Kidney (tissue), 14 donors: ENCODE data around the gene ARID5A. TPM values are rescaled to one million over a fixed set of nuclear protein-coding genes. Genes with fewer than 3 reads are reported as not detected.

Experiments
- DNase-seq, 5 donors: peaks; one replicate each; pipeline ENCODE4 v3.0.0-alpha.2; 2013 to 2020
- FAIRE-seq: peaks from 2 replicates; lab custom pipeline; 2012; peaks lifted over from hg19 to GRCh38; lab: Jason Lieb, UNC
- H3K27ac ChIP-seq, 2 donors: one replicate each; pipeline ENCODE4 v1.7.0; 2013; ENCODE audit warnings: low read depth in 2 of 2, low read length in 2 of 2, inconsistent platforms in 1 of 2
- H3K27me3 ChIP-seq: one replicate; pipeline ENCODE4 v1.7.1; 2013; ENCODE audit warnings: low read length, inconsistent platforms; ENCODE audit not compliant: control insufficient read depth, insufficient read depth
- H3K36me3 ChIP-seq, 3 donors: one replicate each; pipeline versions ENCODE4 v1.7.0 to v1.7.1; 2013; ENCODE audit warnings: low read length in 3 of 3, control low read depth in 1 of 3, inconsistent platforms in 1 of 3; ENCODE audit not compliant: insufficient read depth in 3 of 3, control insufficient read depth in 2 of 3
- H3K4me1 ChIP-seq, 3 donors: one replicate each; pipeline versions ENCODE4 v1.7.0 to v1.7.1; 2013; ENCODE audit warnings: low read length in 3 of 3, inconsistent platforms in 1 of 3, low read depth in 1 of 3; ENCODE audit not compliant: control insufficient read depth in 2 of 3, insufficient read depth in 2 of 3
- H3K4me3 ChIP-seq, 3 donors: one replicate each; pipeline versions ENCODE4 v1.7.0 to v1.8.1; 2013; ENCODE audit warnings: low read length in 3 of 3, control low read depth in 1 of 3, inconsistent platforms in 1 of 3
- H3K9ac ChIP-seq, 3 donors: one replicate each; pipeline versions ENCODE4 v1.7.0 to v1.7.1; 2013; ENCODE audit warnings: low read length in 3 of 3, control low read depth in 1 of 3, inconsistent platforms in 1 of 3
- H3K9me3 ChIP-seq, 3 donors: one replicate each; pipeline versions ENCODE4 v1.7.0 to v1.7.1; 2013; ENCODE audit warnings: low read length in 3 of 3, control low read depth in 1 of 3, inconsistent platforms in 1 of 3; ENCODE audit not compliant: control insufficient read depth in 2 of 3, insufficient read depth in 1 of 3
- intact Hi-C: fragments of 100-400 bp; cut with DNase I; formaldehyde crosslinking; loops from one replicate; pipeline ENCODE4 v1.11.1; 2022
- polyA plus RNA-seq: library from polyadenylated mRNA; stranded (reverse); fragments of 350-450 nt; fragmentation: Illumina TruSeq; extraction: RNeasy Lipid Tissue Mini Kit (QIAGEN cat#74804); gene quantifications from one replicate; pipeline ENCODE4 v1.2.3, GENCODE V29; 2014; ENCODE audit warnings: low read depth, low replicate concordance; ENCODE audit not compliant: insufficient read depth
- total RNA-seq: library from RNA; stranded (reverse); fragmentation: NEBNext Ultra II Directional; extraction: Animal tissue kit (Norgen Biotek cat#: 25700); gene quantifications from one replicate; pipeline ENCODE4 v1.2.1, GENCODE V29; 2021
- TF ChIP-seq, protein P1 (sequence below): IDR thresholded peaks from 3 replicates; pipeline ENCODE4 v1.5.1; 2012; ENCODE audit warnings: mild to moderate bottlenecking, moderate library complexity, borderline replicate concordance; ENCODE audit not compliant: insufficient read depth; ENCODE audit errors: extremely low read depth
- donor health status: control.
- donor health status: control.
- donor health status: control.
- donor health status: control.
- donor health status: control.
- donor health status: DM: yes; HTN: yes; CAD: no.
- donor health status: Normal renal cell carcinoma (clear cell type).

Gene ARID5A
- total and polyA plus RNA-seq, 2 donors from 2014 or later: 8.6 to 26.3 TPM

DNA sequence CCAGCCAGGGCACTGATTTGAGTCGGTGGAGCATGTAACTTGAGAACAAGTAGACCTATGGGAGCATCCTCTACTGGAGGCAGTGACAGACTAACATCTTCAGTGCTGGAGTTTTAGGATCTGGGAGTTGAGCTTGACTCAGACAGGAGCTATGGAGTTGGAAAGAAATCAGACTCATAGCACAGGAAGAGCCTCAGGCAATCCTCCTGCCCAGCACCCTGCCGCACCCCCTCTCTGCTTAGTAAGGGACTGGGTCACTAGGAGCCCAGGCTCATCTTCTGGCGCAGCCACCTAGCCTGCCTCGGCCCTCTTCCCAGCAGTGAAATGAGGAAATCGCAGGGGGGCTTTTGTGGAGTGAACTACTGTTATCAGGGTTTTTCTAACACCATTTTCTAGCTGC lies 3.6 kb downstream of the ARID5A start:
- Histone ChIP-seq H3K9me3 (no peaks in the 10 kb centered on the region), H3K27me3 (no peaks in the 10 kb centered on the region), H3K4me1 (peaks cover 0 to 3% (median 0%) of the 10 kb centered on the region in 3 donors), H3K9ac (no peak overlapping the region), H3K36me3 (no peaks in the 10 kb centered on the region), H3K4me3 (no peak overlapping the region), H3K27ac (no peak overlapping the region)
- DNase-seq (no peak), FAIRE-seq (no peak)
- TF ChIP-seq, protein P1, sequence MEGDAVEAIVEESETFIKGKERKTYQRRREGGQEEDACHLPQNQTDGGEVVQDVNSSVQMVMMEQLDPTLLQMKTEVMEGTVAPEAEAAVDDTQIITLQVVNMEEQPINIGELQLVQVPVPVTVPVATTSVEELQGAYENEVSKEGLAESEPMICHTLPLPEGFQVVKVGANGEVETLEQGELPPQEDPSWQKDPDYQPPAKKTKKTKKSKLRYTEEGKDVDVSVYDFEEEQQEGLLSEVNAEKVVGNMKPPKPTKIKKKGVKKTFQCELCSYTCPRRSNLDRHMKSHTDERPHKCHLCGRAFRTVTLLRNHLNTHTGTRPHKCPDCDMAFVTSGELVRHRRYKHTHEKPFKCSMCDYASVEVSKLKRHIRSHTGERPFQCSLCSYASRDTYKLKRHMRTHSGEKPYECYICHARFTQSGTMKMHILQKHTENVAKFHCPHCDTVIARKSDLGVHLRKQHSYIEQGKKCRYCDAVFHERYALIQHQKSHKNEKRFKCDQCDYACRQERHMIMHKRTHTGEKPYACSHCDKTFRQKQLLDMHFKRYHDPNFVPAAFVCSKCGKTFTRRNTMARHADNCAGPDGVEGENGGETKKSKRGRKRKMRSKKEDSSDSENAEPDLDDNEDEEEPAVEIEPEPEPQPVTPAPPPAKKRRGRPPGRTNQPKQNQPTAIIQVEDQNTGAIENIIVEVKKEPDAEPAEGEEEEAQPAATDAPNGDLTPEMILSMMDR: no peak
- intact Hi-C loops: no loop called here

DNA sequence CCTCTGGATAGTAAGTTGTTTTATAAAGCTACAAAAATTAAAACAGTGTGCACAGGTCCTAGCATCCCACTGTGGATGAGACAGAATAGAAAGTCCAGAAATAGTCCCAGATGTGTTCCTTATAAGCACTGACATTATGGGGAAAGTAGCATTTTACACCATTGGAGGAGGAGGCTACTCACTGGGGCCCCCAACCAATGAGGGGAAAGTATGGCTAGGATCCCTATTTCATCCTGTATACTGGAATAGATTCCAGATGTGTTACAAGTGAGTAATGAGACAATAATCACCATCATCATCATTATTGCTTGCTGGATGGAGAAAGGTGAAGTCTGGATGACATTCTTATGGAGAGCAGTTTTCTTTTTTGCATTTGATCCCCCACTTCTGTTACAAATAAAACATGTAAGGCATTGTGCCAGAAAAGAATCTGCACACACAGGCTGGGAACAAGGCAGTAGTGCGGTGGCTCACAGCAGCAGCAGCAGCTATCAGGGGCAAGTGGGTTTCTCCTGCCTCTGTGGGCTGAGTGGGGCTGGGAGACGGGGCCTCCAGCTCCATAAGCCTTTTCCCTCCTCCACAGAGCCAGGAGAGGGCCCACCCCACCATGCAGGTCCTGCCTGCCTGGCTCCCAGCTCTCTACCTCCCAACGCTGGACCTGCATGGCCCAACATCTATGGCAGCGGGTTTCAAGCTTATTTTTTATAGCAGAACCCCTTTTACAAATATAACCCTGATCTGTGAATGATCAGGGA lies 5.0 kb downstream of the ARID5A start:
- no peaks in the 10 kb centered on the region for H3K36me3 ChIP-seq
- H3K4me3 ChIP-seq: no peak overlapping the region
- H3K27me3 ChIP-seq: no peaks in the 10 kb centered on the region
- H3K4me1 ChIP-seq: peaks cover 0 to 3% (median 0%) of the 10 kb centered on the region in 3 donors
- no peak for DNase-seq
- no peaks in the 10 kb centered on the region for H3K9me3 ChIP-seq
- intact Hi-C loops: no loop called here
- H3K27ac ChIP-seq: no peak overlapping the region
- FAIRE-seq: no peak
- H3K9ac ChIP-seq: no peak overlapping the region
- TF ChIP-seq, protein P1: no peak

DNA sequence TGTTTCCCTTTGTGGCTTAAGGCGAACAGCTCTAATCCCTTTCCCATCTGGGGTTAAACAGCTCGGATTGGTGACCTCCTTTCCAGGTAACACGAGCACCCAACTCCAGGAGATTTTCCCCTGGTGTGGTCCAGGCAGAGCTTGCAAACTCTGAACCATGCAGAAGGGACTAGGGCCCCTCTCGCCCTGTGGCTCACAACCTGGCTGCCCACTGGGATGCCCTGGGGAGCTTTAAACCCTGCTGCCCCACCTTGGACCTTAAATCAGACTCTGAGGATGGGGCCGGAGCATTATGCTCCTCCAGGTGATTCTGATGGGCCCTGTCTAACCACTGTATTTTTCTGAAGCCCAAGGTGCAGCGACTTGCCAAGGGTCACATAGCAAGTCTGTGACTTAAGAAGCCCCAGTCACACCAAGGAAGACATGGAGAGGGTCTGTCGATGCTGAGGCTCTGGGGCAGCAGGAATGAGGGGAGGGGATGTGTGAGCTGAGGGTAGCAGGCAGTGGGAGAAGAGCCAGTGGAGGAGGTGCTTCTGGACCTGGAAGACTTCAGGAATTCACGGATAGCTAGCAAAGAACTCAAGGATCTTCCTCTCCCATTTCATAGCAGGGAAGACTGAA lies 5.9 kb downstream of the ARID5A start:
- Histone ChIP-seq H3K27ac (no peak overlapping the region), H3K9ac (no peak overlapping the region), H3K36me3 (no peaks in the 10 kb centered on the region), H3K27me3 (no peaks in the 10 kb centered on the region), H3K9me3 (no peaks in the 10 kb centered on the region), H3K4me1 (peaks cover 0 to 3% (median 0%) of the 10 kb centered on the region in 3 donors), H3K4me3 (no peak overlapping the region)
- intact Hi-C loops: no loop called here
- DNase-seq (no peak), FAIRE-seq (no peak)
- TF ChIP-seq, protein P1: no peak
